Esophagus (tissue), 2 donors: ENCODE measurements around the gene RASGRF1. TPM values are rescaled to one million over a fixed set of nuclear protein-coding genes. Genes with fewer than 3 reads are reported as not detected.

Source experiments
- H3K27ac ChIP-seq, 2 donors: one replicate each; pipeline ENCODE4 v1.5.1; 2013; ENCODE audit warnings: low read depth in 2 of 2, mild to moderate bottlenecking in 2 of 2, inconsistent platforms in 1 of 2, low read length in 1 of 2, moderate library complexity in 1 of 2
- H3K27me3 ChIP-seq, 2 donors: one replicate each; pipeline ENCODE4 v1.6.1; 2013; ENCODE audit warnings: low read length in 2 of 2, control low read depth in 1 of 2, mild to moderate bottlenecking in 1 of 2; ENCODE audit not compliant: insufficient read depth in 2 of 2, control insufficient read depth in 1 of 2
- H3K36me3 ChIP-seq, 2 donors: one replicate each; pipeline ENCODE4 v1.6.1; 2013; ENCODE audit warnings: low read length in 1 of 2; ENCODE audit not compliant: control insufficient read depth in 2 of 2, insufficient read depth in 2 of 2
- H3K4me1 ChIP-seq, 2 donors: one replicate each; pipeline ENCODE4 v1.6.1; 2013; ENCODE audit warnings: low read length in 1 of 2; ENCODE audit not compliant: control insufficient read depth in 2 of 2, insufficient read depth in 2 of 2
- H3K4me3 ChIP-seq, 2 donors: one replicate each; pipeline ENCODE4 v1.5.1; 2013; ENCODE audit warnings: low read length in 2 of 2, mild to moderate bottlenecking in 2 of 2, low read depth in 1 of 2, moderate library complexity in 1 of 2
- H3K9me3 ChIP-seq, 2 donors: one replicate each; pipeline ENCODE4 v1.6.1; 2013; ENCODE audit warnings: mild to moderate bottlenecking in 2 of 2, low read depth in 1 of 2, low read length in 1 of 2, moderate library complexity in 1 of 2; ENCODE audit not compliant: control insufficient read depth in 2 of 2, insufficient read depth in 1 of 2
- WGBS, 2 donors: extraction: QIAGEN DNeasy Blood & Tissue Kit; methylation state at CpG; one replicate each; pipeline ENCODE4 v1.1.7; 2013; 5-methylcytosine and 5-hydroxymethylcytosine counted together
- polyA plus RNA-seq, 2 donors: library from polyadenylated mRNA; stranded (reverse); fragments of 200-250 nt; gene quantifications; one replicate each; pipeline ENCODE4 v1.2.3, GENCODE V29; 2013
- donor health status: healthy with polysubstance abuse.
- donor health status: Bipolar disorder and iron deficiency.

RASGRF1 gene
- polyA plus RNA-seq, 2 donors: 0.02 to 0.04 TPM

DNA sequence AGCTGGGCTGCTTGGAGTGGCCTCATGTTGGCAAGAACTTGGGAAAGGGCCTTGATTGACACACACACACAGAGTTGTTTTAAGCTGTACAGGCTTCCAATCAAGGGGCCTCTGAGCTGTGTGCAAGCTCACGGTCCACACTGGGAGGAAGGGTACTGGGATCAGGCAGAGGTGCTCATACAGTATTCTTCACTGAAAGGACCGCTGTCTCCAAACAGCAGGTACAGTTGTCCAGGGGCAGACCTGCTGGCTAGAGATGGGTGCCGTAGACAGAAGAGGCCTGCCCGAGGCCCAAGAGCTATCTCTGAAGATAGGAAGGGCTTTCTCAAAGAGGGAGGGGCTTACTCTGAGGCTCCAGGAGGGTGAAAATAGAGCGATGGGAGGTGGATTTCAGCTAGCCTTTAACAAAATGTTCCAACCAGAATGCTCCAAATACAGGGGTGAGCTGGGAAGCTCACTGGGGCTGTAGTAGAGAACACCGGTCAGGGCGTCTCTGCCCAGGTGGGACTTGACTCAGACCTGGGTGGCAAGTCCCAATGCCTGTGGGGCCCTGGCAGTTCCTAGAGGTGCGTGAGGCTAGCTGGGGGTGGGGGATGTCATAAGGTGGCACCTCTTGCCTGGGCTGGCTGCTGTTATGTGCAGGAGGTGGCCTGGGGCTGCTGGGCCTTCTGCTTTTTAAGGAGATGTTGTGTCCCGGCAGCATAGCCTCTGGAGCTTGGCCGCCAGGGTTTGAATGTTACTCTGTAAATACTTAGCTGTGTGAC lies 42.7 kb downstream of the RASGRF1 start:
- H3K36me3 ChIP-seq: no peaks in the 10 kb centered on the region
- peaks cover 0 to under 1% of the 10 kb centered on the region in 2 donors for H3K9me3 ChIP-seq
- no peak overlapping the region for H3K4me3 ChIP-seq
- H3K4me1 ChIP-seq: no peaks in the 10 kb centered on the region
- H3K27me3 ChIP-seq: peaks cover 0 to 2% of the 10 kb centered on the region in 2 donors
- H3K27ac ChIP-seq: no peak overlapping the region
- 87 to 90% methylated on average over 10 of the region's 10 CpGs for WGBS, 2 donors

DNA sequence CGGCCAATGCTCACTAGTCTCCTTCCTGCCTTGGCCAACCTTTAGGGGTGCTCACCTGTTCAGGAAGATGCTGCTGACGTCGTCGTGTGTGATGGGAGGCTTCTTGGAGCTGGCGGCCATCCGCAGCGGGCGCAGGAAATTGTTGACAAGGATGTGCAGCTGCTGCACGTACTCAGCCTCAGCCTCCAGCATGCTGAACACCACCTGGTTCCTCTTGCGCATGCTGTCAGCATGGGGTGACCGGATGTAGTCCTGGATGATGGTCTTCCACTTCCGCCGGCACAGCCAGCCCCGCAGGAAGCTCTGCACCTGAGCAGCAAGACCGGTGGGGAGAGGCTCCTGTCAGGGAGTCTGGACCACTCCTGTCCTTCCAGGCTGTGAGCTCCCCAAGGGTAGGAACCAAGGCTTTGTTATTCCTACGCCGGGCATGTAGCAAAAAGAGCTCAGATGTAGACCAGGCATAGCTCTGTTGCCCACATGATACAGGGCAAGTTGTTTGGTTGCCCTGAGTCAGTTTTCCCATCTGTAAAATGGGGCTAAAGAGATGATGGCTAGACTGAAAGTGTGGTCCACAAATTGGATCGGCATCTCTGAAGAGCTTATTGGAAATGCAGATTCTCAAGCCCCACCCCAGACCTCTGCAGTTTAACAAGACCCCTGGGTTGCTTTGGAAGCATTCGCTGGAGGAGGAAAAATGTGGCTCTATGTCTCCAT lies 43.7 kb downstream of the RASGRF1 start:
- H3K27me3 ChIP-seq: peaks cover 0 to 2% of the 10 kb centered on the region in 2 donors
- H3K9me3 ChIP-seq: peaks cover 3 to 7% of the 10 kb centered on the region in 2 donors
- H3K4me1 ChIP-seq: no peaks in the 10 kb centered on the region
- WGBS, 2 donors: 81 to 84% methylated on average over 19 of the region's 19 CpGs
- no peak overlapping the region for H3K4me3 ChIP-seq
- no peaks in the 10 kb centered on the region for H3K36me3 ChIP-seq
- no peak overlapping the region for H3K27ac ChIP-seq

DNA sequence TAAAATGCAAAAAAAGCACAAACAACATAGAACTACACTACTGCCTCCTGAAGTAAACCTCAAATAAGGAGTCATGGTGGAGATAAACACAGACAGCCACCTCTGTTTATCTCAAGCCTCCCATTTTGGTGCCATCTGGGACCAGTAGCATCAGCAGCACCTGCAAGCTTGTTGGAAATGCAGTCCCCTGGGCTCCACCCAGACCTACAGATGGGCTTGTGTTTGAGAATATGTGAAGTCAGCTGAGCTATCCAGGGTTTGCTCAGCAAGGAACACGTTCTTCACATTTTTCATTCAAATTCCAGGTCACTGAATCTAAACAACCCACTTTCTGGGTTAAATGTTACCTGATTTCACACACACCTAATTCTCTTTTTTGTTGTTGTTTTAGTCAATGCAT lies 45.5 kb downstream of the RASGRF1 start:
- H3K4me1 ChIP-seq: no peaks in the 10 kb centered on the region
- no peak overlapping the region for H3K4me3 ChIP-seq
- H3K27ac ChIP-seq: no peak overlapping the region
- 41 to 44% methylated on average over 1 of the region's 1 CpG for WGBS, 2 donors
- no peaks in the 10 kb centered on the region for H3K36me3 ChIP-seq
- H3K9me3 ChIP-seq: peaks cover 3 to 13% of the 10 kb centered on the region in 2 donors
- peaks cover 0 to 2% of the 10 kb centered on the region in 2 donors for H3K27me3 ChIP-seq

DNA sequence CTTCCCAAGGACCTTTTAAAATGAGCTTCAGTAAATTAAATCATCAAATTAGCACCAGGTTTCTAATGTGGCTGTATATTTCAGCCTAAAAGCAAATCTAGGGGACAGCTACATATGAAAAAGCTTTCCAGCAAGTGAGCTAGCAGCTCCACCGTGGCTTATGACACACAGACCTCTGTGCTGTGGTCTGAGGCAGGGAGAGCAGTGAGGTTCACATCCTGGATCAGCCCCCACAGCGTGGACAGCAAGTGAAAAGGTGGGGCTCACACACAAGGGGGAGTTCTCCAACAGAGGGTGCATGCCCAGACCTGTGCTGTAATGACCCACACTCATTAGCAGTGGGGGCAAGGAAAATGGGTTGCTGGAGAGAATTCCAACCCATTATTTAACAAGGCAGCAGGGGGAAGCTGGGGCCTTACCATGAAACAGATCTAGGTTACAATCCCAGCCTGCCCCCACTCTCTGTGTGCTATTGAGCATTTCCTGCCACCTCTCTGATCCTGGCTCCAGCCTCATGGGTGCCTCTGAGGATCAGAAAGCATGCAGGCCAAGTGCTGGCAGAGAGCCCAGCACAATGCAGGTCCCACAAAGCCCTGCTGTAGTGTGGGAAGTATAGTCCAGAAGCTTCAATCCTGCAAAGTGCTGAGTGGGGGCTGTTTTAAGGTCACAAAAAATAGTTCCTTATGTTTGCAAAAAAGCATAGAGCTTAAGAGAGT lies 48.2 kb downstream of the RASGRF1 start:
- peaks cover 3 to 13% of the 10 kb centered on the region in 2 donors for H3K9me3 ChIP-seq
- no peaks in the 10 kb centered on the region for H3K36me3 ChIP-seq
- no peak overlapping the region for H3K4me3 ChIP-seq
- H3K27ac ChIP-seq: no peak overlapping the region
- WGBS, 2 donors: 55 to 59% methylated on average over 2 of the region's 2 CpGs
- peaks cover 0 to 2% of the 10 kb centered on the region in 2 donors for H3K27me3 ChIP-seq
- no peaks in the 10 kb centered on the region for H3K4me1 ChIP-seq

DNA sequence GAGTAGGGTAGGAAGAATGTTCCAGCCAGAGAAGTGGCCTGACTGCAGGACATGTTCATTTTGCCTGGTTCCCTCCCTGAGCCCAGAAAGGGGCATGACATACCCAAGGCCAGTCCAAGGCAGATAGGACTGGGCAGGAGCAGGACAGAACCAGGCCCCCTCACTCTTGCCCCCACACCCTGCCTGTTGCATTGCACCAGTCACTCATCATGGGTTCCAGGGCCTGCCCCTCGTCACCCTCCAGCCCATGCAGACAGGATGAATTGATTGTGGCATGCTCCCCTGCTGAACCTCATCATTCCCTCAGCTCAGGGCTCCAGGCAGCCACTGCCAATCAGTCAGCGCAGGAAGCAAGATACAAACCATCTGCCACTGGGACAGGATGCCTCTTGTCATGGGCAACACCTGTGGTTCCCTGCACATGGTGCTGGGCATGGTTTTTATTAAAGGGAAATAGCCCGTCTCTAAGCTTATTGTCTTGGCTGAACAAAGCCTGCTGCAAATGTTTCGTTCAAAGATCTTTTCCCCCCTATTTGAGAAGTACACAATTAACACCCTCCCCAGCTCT lies 48.9 kb downstream of the RASGRF1 start:
- no peaks in the 10 kb centered on the region for H3K36me3 ChIP-seq
- H3K4me3 ChIP-seq: no peak overlapping the region
- 70 to 71% methylated on average over 4 of the region's 4 CpGs for WGBS, 2 donors

DNA sequence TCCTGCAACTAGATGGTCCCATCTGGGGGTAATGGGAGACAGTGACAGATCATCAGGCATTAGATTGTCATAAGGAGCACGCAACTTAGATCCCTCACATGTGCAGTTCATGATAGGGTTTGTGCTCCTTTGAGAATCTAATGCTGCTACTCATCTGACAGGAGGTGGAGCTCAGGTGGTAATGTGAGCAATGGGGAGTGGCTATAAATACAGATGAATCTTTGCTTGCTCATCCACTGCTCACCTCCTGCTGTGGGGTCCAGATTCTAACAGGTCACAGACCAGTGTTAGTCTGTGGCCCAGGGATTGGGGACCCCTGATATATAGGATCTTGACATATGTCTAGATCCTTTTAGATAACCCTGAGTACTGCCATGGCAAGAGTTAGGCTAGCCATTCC lies 52.7 kb downstream of the RASGRF1 start:
- Histone ChIP-seq H3K27me3 (no peaks in the 10 kb centered on the region), H3K4me3 (no peak overlapping the region), H3K4me1 (no peaks in the 10 kb centered on the region), H3K36me3 (no peaks in the 10 kb centered on the region), H3K9me3 (peaks cover 3 to 12% of the 10 kb centered on the region in 2 donors), H3K27ac (no peak overlapping the region)
- 90 to 98% methylated on average over 1 of the region's 1 CpG for WGBS, 2 donors

More for the DNA sequence above, 48.9 kb downstream of the RASGRF1 start:
- peaks cover 3 to 13% of the 10 kb centered on the region in 2 donors for H3K9me3 ChIP-seq
- no peak overlapping the region for H3K27ac ChIP-seq
- peaks cover 0 to 2% of the 10 kb centered on the region in 2 donors for H3K27me3 ChIP-seq
- H3K4me1 ChIP-seq: no peaks in the 10 kb centered on the region

DNA sequence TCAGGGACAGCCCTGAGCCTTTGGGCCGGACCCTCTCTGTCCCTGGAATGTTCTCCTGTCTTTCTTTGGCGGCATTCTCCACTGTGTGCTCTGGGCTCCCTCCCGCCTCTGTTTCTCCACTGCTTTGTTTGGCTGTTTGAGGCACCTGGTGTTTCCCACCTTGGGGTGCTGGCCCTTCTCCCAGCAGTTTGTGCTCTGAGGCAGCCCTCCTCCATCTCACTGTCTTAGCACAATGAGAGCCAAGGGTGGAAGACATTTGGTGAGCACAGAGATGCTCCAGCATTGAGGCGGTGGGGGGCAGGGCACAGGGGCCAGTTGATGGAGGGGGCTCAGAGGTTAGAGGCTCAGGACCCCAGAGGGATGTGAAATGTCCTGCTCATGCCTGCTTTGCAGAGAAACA lies 54.3 kb downstream of the RASGRF1 start:
- no peaks in the 10 kb centered on the region for H3K4me1 ChIP-seq
- no peaks in the 10 kb centered on the region for H3K36me3 ChIP-seq
- no peak overlapping the region for H3K27ac ChIP-seq
- 72 to 79% methylated on average over 4 of the region's 4 CpGs for WGBS, 2 donors
- no peak overlapping the region for H3K4me3 ChIP-seq
- H3K27me3 ChIP-seq: no peaks in the 10 kb centered on the region
- H3K9me3 ChIP-seq: peaks cover 0 to under 1% of the 10 kb centered on the region in 2 donors

DNA sequence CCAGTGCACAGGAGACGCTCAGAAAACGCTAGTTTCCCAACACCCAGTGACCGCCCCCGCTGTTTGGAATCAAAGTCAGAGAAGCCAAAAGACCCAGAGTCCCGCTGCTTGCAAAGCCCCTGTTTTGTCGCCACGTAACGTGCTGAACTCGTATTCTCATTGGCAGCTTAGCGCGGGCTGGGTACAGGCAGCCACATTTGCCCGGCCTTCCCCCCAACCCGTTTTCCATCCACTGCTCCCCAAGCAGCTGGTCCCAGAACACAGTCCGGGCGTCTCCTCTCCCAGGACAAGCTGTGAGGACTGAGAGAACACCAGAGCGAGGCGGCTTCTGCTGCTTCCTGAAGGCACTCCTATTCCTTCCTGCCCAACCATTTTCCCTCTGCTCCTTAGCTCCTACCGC lies 54.8 kb downstream of the RASGRF1 start:
- H3K27ac ChIP-seq: no peak overlapping the region
- no peaks in the 10 kb centered on the region for H3K9me3 ChIP-seq
- H3K36me3 ChIP-seq: no peaks in the 10 kb centered on the region
- WGBS, 2 donors: 29 to 48% methylated on average over 18 of the region's 18 CpGs
- no peak overlapping the region for H3K4me3 ChIP-seq
- H3K4me1 ChIP-seq: no peaks in the 10 kb centered on the region
- H3K27me3 ChIP-seq: no peaks in the 10 kb centered on the region

DNA sequence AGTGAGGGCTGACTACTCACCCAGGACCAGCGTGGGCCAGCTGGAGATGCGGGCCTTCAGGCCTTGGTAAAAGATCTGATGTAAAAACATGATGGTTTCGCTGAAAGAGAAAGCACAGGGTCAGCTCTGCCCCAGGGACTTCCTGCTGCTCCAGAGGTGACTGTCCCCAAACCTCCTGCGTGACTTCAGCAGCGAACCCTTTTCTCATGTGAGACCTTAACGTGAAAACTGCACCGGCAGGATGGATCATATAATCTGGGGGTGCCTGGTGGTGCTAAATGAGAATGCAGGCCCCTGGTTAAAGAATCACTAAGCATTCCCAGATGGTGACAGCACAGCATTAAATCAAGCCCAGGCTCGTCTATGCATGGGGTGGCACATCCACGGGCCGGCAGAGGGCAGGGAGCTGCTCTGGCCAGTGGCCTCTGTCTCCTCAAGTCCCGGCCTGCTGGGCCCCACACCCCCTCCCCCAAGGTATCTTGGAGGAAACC lies 55.4 kb downstream of the RASGRF1 start:
- no peaks in the 10 kb centered on the region for H3K27me3 ChIP-seq
- no peak overlapping the region for H3K4me3 ChIP-seq
- no peaks in the 10 kb centered on the region for H3K36me3 ChIP-seq
- no peaks in the 10 kb centered on the region for H3K4me1 ChIP-seq
- H3K27ac ChIP-seq: no peak overlapping the region
- H3K9me3 ChIP-seq: no peaks in the 10 kb centered on the region
- 57 to 58% methylated on average over 11 of the region's 11 CpGs for WGBS, 2 donors
